ENCODE measurements around the gene MINDY3.
"Not testable (repeated sequence)": the region's sequence is repeated elsewhere in the genome, so short reads cannot be mapped to it uniquely, and the experiment has no call there.

The MINDY3 gene

DNA sequence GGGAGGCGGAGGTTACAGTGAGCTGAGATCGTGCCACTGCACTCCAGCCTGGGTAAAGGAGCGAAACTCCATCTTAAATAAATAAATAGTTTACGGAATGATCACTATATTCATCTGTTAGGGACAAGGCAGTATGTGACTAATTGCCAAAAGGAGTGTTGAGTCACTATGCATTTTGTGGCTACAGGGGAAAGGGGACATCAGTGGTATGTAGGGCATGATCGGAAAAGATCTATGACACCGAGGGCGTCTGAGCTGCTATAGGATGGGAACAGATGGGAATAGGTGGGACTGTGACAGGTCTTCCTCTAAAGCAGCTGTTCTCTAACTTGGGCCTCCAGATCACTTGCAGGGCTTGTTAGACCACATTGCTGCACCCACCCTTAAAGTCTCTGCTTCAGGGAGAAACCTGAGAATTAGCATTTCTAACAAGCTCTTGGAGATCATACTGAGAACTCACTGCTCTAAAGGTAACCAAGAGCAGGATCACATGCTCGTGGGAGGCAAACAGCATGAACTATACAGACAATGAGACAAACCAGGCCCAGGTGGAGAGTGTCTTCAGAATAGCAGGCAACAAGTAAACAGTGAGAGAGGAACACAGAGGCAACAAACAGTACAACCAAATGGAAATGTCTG, 75.5 kb downstream of the MINDY3 start:
- TF ChIP-seq, protein P1, sequence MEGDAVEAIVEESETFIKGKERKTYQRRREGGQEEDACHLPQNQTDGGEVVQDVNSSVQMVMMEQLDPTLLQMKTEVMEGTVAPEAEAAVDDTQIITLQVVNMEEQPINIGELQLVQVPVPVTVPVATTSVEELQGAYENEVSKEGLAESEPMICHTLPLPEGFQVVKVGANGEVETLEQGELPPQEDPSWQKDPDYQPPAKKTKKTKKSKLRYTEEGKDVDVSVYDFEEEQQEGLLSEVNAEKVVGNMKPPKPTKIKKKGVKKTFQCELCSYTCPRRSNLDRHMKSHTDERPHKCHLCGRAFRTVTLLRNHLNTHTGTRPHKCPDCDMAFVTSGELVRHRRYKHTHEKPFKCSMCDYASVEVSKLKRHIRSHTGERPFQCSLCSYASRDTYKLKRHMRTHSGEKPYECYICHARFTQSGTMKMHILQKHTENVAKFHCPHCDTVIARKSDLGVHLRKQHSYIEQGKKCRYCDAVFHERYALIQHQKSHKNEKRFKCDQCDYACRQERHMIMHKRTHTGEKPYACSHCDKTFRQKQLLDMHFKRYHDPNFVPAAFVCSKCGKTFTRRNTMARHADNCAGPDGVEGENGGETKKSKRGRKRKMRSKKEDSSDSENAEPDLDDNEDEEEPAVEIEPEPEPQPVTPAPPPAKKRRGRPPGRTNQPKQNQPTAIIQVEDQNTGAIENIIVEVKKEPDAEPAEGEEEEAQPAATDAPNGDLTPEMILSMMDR (IDR thresholded peaks at IDR 0.05; ENCODE audit: low read depth, low read length), result no peak
- no peak overlapping the region for H3K4me3 ChIP-seq (replicated peaks in 1 of 2; ENCODE audit: low read depth in 2 of 2, low read length in 2 of 2)
- peak in 1 of 2 donors; percentile 36 for DNase-seq (ENCODE audit: low read depth in 2 of 2)

DNA sequence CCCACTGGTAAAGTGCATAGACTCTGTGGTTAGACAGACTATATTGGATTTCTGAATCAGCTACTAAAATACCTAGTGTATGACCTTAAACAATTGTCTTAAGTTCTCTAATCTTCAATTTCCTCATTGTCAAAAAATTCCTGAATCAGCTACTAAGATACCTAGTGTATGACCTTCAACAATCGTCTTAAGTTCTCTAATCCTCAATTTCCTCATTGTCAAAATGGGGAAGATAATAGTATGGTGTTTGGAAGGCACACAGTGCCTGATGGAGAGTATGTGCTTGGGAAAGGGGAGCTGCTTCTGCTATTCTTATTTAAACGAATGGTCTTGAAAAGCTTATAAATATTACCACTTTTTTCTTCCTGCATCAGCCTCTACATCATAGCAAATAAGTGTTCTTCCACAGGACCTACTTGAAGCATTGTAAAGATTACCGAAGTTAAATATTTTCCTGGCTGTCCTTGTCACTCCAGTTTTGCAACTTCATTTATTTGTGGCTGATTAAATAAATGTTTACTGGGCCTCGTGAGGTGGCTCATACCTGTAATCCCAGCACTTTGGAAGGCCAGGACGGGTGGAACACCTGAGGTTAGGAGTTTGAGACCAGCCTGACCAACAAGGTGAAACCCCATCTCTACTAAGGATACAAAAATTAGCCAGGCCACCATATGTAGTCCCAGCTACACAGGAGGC, 76.2 kb downstream of the MINDY3 start:
- H3K4me3 ChIP-seq (replicated peaks in 1 of 2; ENCODE audit: low read depth in 2 of 2, low read length in 2 of 2), result no peak overlapping the region
- DNase-seq (ENCODE audit: low read depth in 2 of 2), result no peak
- TF ChIP-seq, protein P1 (IDR thresholded peaks at IDR 0.05; ENCODE audit: low read depth, low read length), result no peak

DNA sequence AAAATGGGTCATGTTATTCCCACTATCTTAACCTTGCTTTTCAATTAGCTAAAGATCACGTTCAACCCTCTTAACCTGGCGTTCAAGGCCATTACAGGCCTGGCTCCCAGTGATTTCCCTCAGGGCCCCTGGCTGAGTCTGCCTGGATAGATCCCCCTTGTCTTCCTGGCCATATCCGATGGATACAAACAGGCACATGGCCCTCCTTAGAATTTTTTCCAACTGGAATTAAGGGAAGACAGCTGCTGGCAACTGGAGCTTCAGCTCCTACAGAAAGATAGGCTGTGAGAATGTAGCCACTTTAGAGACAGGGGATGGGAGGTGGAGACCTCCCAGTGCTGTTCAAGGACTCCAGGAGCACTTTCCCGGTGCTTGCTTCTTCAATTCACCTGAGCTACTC, 77.5 kb downstream of the MINDY3 start:
- H3K4me3 ChIP-seq (replicated peaks in 1 of 2; ENCODE audit: low read depth in 2 of 2, low read length in 2 of 2), result no peak overlapping the region
- no peak for DNase-seq (ENCODE audit: low read depth in 2 of 2)
- TF ChIP-seq, protein P1 (IDR thresholded peaks at IDR 0.05; ENCODE audit: low read depth, low read length), result no peak

DNA sequence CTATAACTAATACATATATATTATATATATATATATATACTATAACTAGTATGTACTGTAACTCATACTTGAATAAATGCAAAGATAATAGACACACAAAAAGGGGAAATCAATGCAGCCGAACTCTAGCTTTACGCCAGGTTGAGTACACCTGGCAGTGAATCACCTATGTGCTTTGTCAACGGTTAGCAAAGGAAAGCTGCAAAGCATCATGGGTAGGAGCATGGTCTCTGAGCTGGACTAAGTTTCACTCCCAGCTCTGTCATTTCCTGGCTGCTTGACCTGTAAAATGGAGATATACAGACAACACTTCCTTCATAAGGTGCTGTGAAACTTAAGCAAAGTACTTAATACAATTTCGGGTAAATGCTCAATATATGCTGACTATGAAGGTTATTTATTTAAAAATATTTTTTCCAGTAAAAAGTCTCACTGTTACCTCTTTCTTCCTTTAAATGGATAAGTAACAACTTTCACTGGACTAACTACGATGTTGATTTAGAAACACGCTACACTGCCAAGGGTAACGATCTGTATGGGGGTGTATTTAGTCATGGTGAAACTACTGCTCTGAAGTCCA, 78.8 kb downstream of the MINDY3 start:
- TF ChIP-seq, protein P1 (IDR thresholded peaks at IDR 0.05; ENCODE audit: low read depth, low read length), result no peak
- no peak for DNase-seq (ENCODE audit: low read depth in 2 of 2)

DNA sequence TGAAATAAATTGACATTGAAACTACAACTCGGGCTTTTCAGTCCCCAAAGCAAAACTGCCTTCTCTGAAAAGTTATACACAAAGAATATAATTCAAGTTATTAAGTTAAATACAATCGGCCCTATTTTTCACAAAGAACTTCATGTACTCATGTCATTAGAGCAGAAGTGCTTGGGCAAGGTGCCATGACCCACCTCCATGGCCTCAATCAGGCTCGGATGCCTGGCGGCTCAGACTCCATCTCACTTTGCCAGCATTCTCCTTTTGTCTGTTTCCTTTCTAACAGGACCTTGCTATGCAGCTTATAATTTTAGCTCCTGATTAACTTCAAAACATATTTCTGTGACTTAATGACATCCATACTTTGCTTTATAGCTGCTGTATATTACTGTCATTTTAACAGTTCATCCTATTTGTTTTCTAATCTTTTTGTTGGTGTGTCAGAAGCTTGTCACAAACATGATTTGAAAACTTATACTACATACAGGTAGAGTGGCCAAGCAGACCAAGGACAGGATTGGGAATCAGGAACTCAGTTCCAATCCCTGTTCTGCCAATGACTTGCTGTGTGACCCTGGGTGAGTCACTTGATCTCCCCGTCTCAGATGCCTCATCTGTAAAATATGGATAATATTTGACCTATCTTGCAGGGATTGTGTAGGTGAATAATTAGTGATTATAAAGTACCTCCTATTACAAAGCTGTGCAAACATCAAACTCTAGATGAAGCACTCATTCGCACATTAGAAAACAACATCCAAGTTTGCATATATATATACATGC, 79.8 kb downstream of the MINDY3 start:
- H3K4me3 ChIP-seq (replicated peaks in 1 of 2; ENCODE audit: low read depth in 2 of 2, low read length in 2 of 2), result no peak overlapping the region
- TF ChIP-seq, protein P1 (IDR thresholded peaks at IDR 0.05; ENCODE audit: low read depth, low read length), result no peak
- peak; percentile 38 to 48 for DNase-seq (ENCODE audit: low read depth in 2 of 2)

More for the DNA sequence above, 78.8 kb downstream of the MINDY3 start:
- no peak overlapping the region for H3K4me3 ChIP-seq (replicated peaks in 1 of 2; ENCODE audit: low read depth in 2 of 2, low read length in 2 of 2)

DNA sequence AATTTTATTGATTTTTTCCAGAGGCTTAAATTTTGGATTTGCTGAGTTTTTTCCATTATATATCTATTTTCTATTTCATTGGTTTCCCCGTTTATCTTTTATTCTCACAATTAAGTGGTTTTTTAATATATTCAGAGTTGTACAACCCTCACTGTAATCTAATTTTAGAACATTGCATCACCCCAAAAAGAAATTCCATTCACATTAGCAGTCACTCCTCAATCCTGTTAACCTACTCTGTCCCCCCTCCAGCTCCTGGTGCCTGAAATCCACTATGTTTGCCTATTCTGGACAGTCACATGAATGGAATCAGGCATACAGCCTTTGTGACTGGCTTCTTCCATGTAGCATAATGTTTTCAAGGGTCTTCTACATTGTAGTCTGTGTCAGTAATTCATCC, 84.8 kb downstream of the MINDY3 start:
- TF ChIP-seq, protein P1 (IDR thresholded peaks at IDR 0.05; ENCODE audit: low read depth, low read length), result no peak
- no peak overlapping the region for H3K4me3 ChIP-seq (replicated peaks in 1 of 2; ENCODE audit: low read depth in 2 of 2, low read length in 2 of 2)
- DNase-seq (ENCODE audit: low read depth in 2 of 2), result peak; percentile 72 to 80

DNA sequence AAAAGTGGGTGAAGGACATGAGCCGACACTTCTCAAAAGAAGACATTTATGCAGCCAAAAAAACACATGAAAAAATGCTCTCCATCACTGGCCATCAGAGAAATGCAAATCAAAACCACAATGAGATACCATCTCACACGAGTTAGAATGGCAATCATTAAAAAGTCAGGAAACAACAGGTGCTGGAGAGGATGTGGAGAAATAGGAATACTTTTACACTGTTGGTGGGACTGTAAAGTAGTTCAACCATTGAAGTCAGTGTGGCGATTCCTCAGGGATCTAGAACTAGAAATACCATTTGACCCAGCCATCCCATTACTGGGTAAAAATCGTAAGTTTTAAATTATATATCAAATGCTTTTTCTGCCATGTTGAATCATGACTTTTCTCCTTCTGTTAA, 85.8 kb downstream of the MINDY3 start:
- not testable (repeated sequence) for DNase-seq (ENCODE audit: low read depth in 2 of 2); H3K4me3 ChIP-seq (replicated peaks in 1 of 2; ENCODE audit: low read depth in 2 of 2, low read length in 2 of 2)
